SK-N-SH (cell line): ENCODE results near the gene TRH. TPM values are rescaled to one million over a fixed set of nuclear protein-coding genes. Genes with fewer than 3 reads are reported as not detected.
"Not testable (repeated sequence)": the region's sequence is repeated elsewhere in the genome, so short reads cannot be mapped to it uniquely, and the experiment has no call there.

Source experiments
- CTCF ChIA-PET: fragments of 300-600, 350-600 bp; formaldehyde crosslinking; extraction: SDS; loops from one replicate; lab custom pipeline; 2021; lab: Yijun Ruan, JAX
- POLR2A ChIA-PET: fragments of 350-600 bp; sonication (Branson Sonifier 250); formaldehyde crosslinking; extraction: SDS; loops from one replicate; lab custom pipeline; 2020; ENCODE audit warnings: antibody characterized with exemption, inconsistent platforms; lab: Yijun Ruan, JAX
- DNase-seq: peaks from one replicate; pipeline ENCODE4 v3.0.0; 2012
- H2AFZ ChIP-seq: fragments of 200-600 bp; sonication (generic); 2 replicates; pipeline ENCODE4 v1.8.1; 2016; ENCODE audit warnings: antibody characterized with exemption, mild to moderate bottlenecking, low read depth
- H3F3A ChIP-seq: fragments of 200-600 bp; sonication (generic); replicated peaks from 2 replicates; pipeline ENCODE3; 2016; ENCODE audit warnings: antibody characterized with exemption, mild to moderate bottlenecking; ENCODE audit not compliant: insufficient read depth
- H3K27ac ChIP-seq, 2 experiments: fragments of 200-500 bp in 1 of 2; fragments of 200-600 bp in 1 of 2; sonication (Bioruptor generic) in 1 of 2; sonication (generic), shearing (Covaris generic) in 1 of 2; 2 replicates each; pipeline versions ENCODE4 v1.5.1 to v1.6.1; 2014 to 2016; ENCODE audit warnings: low read depth in 2 of 2, inconsistent platforms in 1 of 2, low read length in 1 of 2, mild to moderate bottlenecking in 1 of 2, mixed read lengths in 1 of 2
- H3K27me3 ChIP-seq: fragments of 200-600 bp; sonication (generic), shearing (Covaris generic); 2 replicates; pipeline ENCODE4 v1.6.1; 2016; ENCODE audit warnings: mixed run types; ENCODE audit not compliant: insufficient read depth
- H3K36me3 ChIP-seq, 2 experiments: fragments of 200-500 bp in 1 of 2; fragments of 200-600 bp in 1 of 2; sonication (Bioruptor generic) in 1 of 2; sonication (generic) in 1 of 2; replicated peaks in 1 of 2; 2 replicates each; pipeline versions ENCODE3 to v1.5.1; 2014 to 2016; ENCODE audit warnings: low read length in 1 of 2, mild to moderate bottlenecking in 1 of 2; ENCODE audit not compliant: insufficient read depth in 2 of 2, control insufficient read depth in 1 of 2
- H3K4me1 ChIP-seq, 2 experiments: fragments of 200-500 bp in 1 of 2; fragments of 200-600 bp in 1 of 2; sonication (Bioruptor generic) in 1 of 2; sonication (generic), shearing (Covaris generic) in 1 of 2; 2 replicates each; pipeline versions ENCODE4 v1.5.1 to v1.6.1; 2014 to 2016; ENCODE audit warnings: low read depth in 1 of 2, low read length in 1 of 2, mixed run types in 1 of 2; ENCODE audit not compliant: insufficient read depth in 2 of 2, control insufficient read depth in 1 of 2
- H3K4me2 ChIP-seq: fragments of 200-600 bp; sonication (generic), shearing (Covaris generic); 2 replicates; pipeline ENCODE4 v1.6.1; 2017; ENCODE audit warnings: mixed run types
- H3K4me3 ChIP-seq, 2 experiments: fragments of 200-500 bp in 1 of 2; fragments of 200-600 bp in 1 of 2; sonication (Bioruptor generic) in 1 of 2; sonication (generic), shearing (Covaris generic) in 1 of 2; 2 replicates each; pipeline versions ENCODE4 v1.5.1 to v1.8.1; 2014 to 2016; ENCODE audit warnings: low read depth in 2 of 2, inconsistent platforms in 1 of 2, low read length in 1 of 2, mild to moderate bottlenecking in 1 of 2, mixed read lengths in 1 of 2, moderate library complexity in 1 of 2
- H3K79me2 ChIP-seq: fragments of 200-600 bp; sonication (generic); 2 replicates; pipeline ENCODE4 v1.8.1; 2017; ENCODE audit warnings: mild to moderate bottlenecking; ENCODE audit not compliant: insufficient read depth
- H3K9ac ChIP-seq: fragments of 200-600 bp; sonication (generic); 2 replicates; pipeline ENCODE4 v1.6.1; 2017; ENCODE audit warnings: mixed run types
- H3K9me2 ChIP-seq: fragments of 200-600 bp; sonication (generic); 2 replicates; pipeline ENCODE4 v1.6.1; 2017; ENCODE audit warnings: mixed run types
- H3K9me3 ChIP-seq: fragments of 200-600 bp; sonication (generic); 2 replicates; pipeline ENCODE4 v1.6.1; 2017; ENCODE audit warnings: mixed run types, mild to moderate bottlenecking, moderate library complexity
- H4K20me1 ChIP-seq: fragments of 200-600 bp; sonication (generic); 2 replicates; pipeline ENCODE4 v1.6.1; 2017; ENCODE audit warnings: mild to moderate bottlenecking, mixed run types; ENCODE audit not compliant: insufficient read depth
- WGBS: methylation state at CpG from one replicate; pipeline ENCODE4 v1.1.6; 2017; ENCODE audit warnings: low lambda C conversion rate; 5-methylcytosine and 5-hydroxymethylcytosine counted together
- polyA plus RNA-seq, 3 experiments: library from polyadenylated mRNA; depleted of rRNA; stranded (reverse); fragments of >200 nt; gene quantifications; 2 replicates each; pipeline ENCODE4 v1.2.3, GENCODE V29; 2012

The TRH gene
- polyA plus RNA-seq, 1 of the 3 experiments (the other 2 are of a cell fraction), result not detected

DNA sequence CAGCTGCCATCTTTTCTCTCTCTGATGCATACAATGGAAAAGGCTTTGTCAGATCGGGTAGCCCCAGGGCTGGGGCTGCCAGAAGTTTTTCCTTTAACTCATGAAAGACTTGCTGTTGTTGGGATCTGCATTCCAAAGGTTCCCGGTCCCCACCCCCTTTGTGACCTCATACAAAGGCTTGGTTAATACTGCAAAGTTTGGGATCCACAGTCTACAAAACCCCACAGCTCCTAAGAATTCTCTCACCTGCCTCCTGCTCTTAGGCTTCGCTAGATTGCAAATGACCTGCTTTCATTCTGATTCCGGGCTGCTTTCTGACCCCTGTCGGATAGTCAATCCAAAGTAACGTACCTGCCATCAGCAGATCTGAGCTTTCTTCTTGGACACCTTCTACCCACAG is 52.9 kb downstream of the TRH start:
- H3K27me3 ChIP-seq, H3K9ac ChIP-seq, DNase-seq, H3K9me2 ChIP-seq, CTCF ChIA-PET, H3F3A ChIP-seq, H3K79me2 ChIP-seq, H4K20me1 ChIP-seq, H3K4me3 ChIP-seq, H3K4me2 ChIP-seq, H3K9me3 ChIP-seq, H2AFZ ChIP-seq, H3K36me3 ChIP-seq, H3K27ac ChIP-seq, H3K4me1 ChIP-seq, POLR2A ChIA-PET: not testable (repeated sequence)
- WGBS, result 41% methylated on average over 4 of the region's 6 CpGs

Other genes with a start within 250 kb of the TRH start
- gene TMCC1, start 81.0 kb upstream of the TRH start, polyA plus RNA-seq (2012; rRNA removed), result 7.2 and 9.1 TPM in 2 replicates
- not detected in 2 replicates for gene ALG1L2, start 107.1 kb downstream of the TRH start, polyA plus RNA-seq (2012; rRNA removed)